ENCODE measurements around the gene C2CD4D.
A peak's percentile ranks its signal among the peaks of the same experiment; 100 is the strongest.

Gene C2CD4D

DNA sequence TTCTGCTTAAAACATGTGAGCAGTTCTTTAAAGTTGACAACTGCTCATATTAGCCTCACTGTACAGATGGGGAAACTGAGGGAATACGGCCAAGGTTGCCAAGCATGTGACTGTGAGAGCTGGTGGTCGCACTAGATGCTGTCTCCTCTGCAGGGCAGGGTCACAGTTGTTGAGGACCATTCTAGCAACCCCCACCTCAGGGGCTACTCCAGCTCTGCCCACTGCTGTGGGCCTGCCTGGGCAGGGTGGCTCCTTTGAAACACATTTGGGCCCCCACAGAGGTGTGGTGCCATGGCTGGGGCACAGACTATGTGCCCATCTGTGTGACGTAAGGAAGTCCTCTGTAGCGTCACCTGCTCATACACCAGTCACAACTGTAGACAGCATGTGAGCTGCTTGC lies 13.1 kb upstream of the C2CD4D start:
- peaks cover 16% of the 10 kb centered on the region for H3K4me1 Mint-ChIP-seq
- no peak overlapping the region for H3K4me3 Mint-ChIP-seq
- no peak overlapping the region for H3K27ac Mint-ChIP-seq
- H3K9me3 Mint-ChIP-seq, result no peaks in the 10 kb centered on the region
- TF ChIP-seq CTCF (IDR thresholded peaks at IDR 0.05; ENCODE audit: unreplicated experiment in 3 of 3), result no peak
- H3K36me3 Mint-ChIP-seq (ENCODE audit: low read depth), result no peaks in the 10 kb centered on the region
- peaks cover 16% of the 10 kb centered on the region for H3K27me3 Mint-ChIP-seq (ENCODE audit: low read depth)

GRCh38 chr1:151851886-151852285 lies 12.3 kb upstream of the C2CD4D start:
- Mint-ChIP-seq H3K4me1 (peaks cover 16% of the 10 kb centered on the region), H3K36me3 (ENCODE audit: low read depth) (no peaks in the 10 kb centered on the region), H3K27me3 (ENCODE audit: low read depth) (peaks cover 19% of the 10 kb centered on the region), H3K27ac (no peak overlapping the region), H3K4me3 (no peak overlapping the region), H3K9me3 (no peaks in the 10 kb centered on the region)
- TF ChIP-seq CTCF (IDR thresholded peaks at IDR 0.05; ENCODE audit: unreplicated experiment in 3 of 3), result no peak

DNA sequence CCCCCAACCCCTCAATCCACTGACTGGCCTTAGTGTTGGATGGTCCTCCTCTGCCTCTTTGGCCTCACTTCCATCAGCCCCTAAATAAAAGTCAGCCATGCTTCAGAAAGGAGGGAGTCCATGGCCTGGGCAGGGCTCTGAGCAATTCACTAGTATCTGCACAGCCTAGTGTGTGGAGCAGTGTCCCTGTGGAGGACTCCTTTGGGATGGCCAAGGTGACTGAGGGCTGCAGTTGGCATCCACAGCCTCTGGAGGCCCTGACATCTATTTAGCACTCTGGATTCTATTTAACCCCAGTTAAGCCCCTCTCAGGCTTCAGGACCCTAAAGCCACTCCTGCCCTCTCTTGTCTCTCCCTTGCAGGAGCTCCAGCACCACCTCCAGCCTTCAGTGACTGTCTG lies 10.3 kb upstream of the C2CD4D start:
- no peaks in the 10 kb centered on the region for H3K9me3 Mint-ChIP-seq
- H3K27ac Mint-ChIP-seq, result no peak overlapping the region
- TF ChIP-seq CTCF (IDR thresholded peaks at IDR 0.05; ENCODE audit: unreplicated experiment in 3 of 3), result no peak
- peaks cover 7% of the 10 kb centered on the region for H3K4me1 Mint-ChIP-seq
- peaks cover 31% of the 10 kb centered on the region for H3K27me3 Mint-ChIP-seq (ENCODE audit: low read depth)
- no peaks in the 10 kb centered on the region for H3K36me3 Mint-ChIP-seq (ENCODE audit: low read depth)
- H3K4me3 Mint-ChIP-seq, result no peak overlapping the region

DNA sequence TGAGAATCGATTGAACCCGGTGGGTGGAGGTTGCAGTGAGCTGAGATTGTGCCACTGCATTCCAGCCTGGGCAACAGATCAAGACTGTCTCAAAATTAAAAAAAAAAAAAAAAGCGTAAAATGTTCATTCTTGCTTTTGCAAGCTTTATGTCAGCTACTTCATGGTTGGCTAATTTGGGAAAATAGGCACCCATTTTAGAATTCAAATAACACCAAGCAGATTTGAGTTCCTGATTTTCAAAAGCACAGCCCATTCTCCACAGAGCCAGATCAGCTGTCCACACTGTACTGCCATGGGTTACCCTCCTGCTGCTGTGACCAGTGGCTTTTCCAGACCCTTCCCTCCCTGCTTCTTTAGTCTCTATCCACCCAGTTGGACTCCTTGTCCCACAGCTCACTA lies 9.5 kb upstream of the C2CD4D start:
- no peak overlapping the region for H3K27ac Mint-ChIP-seq
- no peaks in the 10 kb centered on the region for H3K9me3 Mint-ChIP-seq
- no peak for TF ChIP-seq CTCF (IDR thresholded peaks at IDR 0.05; ENCODE audit: unreplicated experiment in 3 of 3)
- peaks cover 34% of the 10 kb centered on the region for H3K27me3 Mint-ChIP-seq (ENCODE audit: low read depth)
- no peak overlapping the region for H3K4me3 Mint-ChIP-seq
- H3K36me3 Mint-ChIP-seq (ENCODE audit: low read depth), result no peaks in the 10 kb centered on the region
- peaks cover 7% of the 10 kb centered on the region for H3K4me1 Mint-ChIP-seq

GRCh38 chr1:151847867-151848596 lies 8.4 kb upstream of the C2CD4D start:
- no peak for TF ChIP-seq CTCF (IDR thresholded peaks at IDR 0.05; ENCODE audit: unreplicated experiment in 3 of 3)
- H3K9me3 Mint-ChIP-seq, result no peaks in the 10 kb centered on the region
- peaks cover 38% of the 10 kb centered on the region for H3K27me3 Mint-ChIP-seq (ENCODE audit: low read depth)
- H3K36me3 Mint-ChIP-seq (ENCODE audit: low read depth), result no peaks in the 10 kb centered on the region
- H3K4me1 Mint-ChIP-seq, result peaks cover 7% of the 10 kb centered on the region
- H3K27ac Mint-ChIP-seq, result peak overlapping the region in 1 of 3 experiments; percentile 50
- no peak overlapping the region for H3K4me3 Mint-ChIP-seq

DNA sequence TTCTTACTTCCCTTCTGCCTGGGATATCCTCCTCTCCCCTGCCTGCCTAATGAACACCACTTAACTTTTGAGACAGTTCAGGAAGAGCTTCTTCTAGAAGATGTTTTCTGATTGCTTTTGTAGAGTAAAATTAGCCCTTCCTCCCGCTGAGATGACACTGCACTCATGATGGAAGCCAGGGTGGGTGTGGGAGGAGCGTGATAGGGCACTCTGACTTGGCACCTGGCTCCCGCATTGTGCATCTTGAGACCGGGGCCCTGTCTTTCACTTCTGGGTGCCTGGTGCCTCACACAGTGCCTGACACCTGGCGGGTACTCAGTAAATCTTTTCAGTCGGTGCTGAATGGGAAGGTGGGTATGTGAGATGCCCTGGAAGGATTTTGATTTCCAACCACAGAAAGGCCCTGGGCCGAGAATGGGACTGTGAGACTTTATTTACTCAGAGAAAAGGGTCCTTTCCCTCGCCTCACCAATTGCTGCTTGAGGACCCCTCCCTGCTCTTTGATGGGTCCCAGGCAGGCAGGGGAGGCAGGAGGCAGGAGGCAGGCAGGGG lies 7.1 kb upstream of the C2CD4D start:
- Mint-ChIP-seq H3K36me3 (ENCODE audit: low read depth) (no peaks in the 10 kb centered on the region), H3K9me3 (no peaks in the 10 kb centered on the region), H3K4me1 (peaks cover 7% of the 10 kb centered on the region), H3K27ac (no peak overlapping the region), H3K4me3 (no peak overlapping the region), H3K27me3 (ENCODE audit: low read depth) (peaks cover 48% of the 10 kb centered on the region)
- no peak for TF ChIP-seq CTCF (IDR thresholded peaks at IDR 0.05; ENCODE audit: unreplicated experiment in 3 of 3)

All from nephron (organoid).